Chondrocyte (in vitro differentiated cells): ENCODE measurements around the gene FAM83F. TPM values are rescaled to one million over a fixed set of nuclear protein-coding genes. Genes with fewer than 3 reads are reported as not detected.

Experiments used
- DNase-seq: peaks from one replicate; pipeline ENCODE4 v3.0.0; 2021; ENCODE audit warnings: mixed read lengths, low spot score
- H3K27ac Mint-ChIP-seq: one replicate; pipeline ENCODE4 v1.8.0; 2021; ENCODE audit warnings: mild to moderate bottlenecking, moderate library complexity, mixed read lengths; ENCODE audit not compliant: unreplicated experiment
- H3K27me3 Mint-ChIP-seq: 2 replicates; pipeline ENCODE4 v1.8.0; 2021; ENCODE audit warnings: low read depth, mixed read lengths
- H3K36me3 Mint-ChIP-seq: 2 replicates; pipeline ENCODE4 v1.8.0; 2021; ENCODE audit warnings: low read depth, mixed read lengths
- H3K4me1 Mint-ChIP-seq: 2 replicates; pipeline ENCODE4 v1.8.0; 2021; ENCODE audit warnings: low read depth, mild to moderate bottlenecking, mixed read lengths
- H3K4me3 Mint-ChIP-seq: one replicate; pipeline ENCODE4 v1.8.0; 2021; ENCODE audit warnings: mild to moderate bottlenecking, moderate library complexity, mixed read lengths; ENCODE audit not compliant: unreplicated experiment
- H3K9me3 Mint-ChIP-seq: 2 replicates; pipeline ENCODE4 v1.8.0; 2021; ENCODE audit warnings: low read depth, mixed read lengths
- CTCF ChIP-seq: fragments of 200-600 bp; sonication (generic); IDR thresholded peaks from 2 replicates; pipeline ENCODE4 v1.5.0; 2021; ENCODE audit warnings: antibody characterized with exemption, mild to moderate bottlenecking, moderate library complexity
- total RNA-seq: library from RNA; stranded (reverse); gene quantifications from 3 replicates; pipeline ENCODE4 v1.2.1, GENCODE V29; 2021

The FAM83F gene
- total RNA-seq, 1 donor from 2014 or later, result 0.22 TPM

- H3K27me3 Mint-ChIP-seq, result peaks cover 14% of the 10 kb centered on the region
- DNase-seq, result no peak
- TF ChIP-seq CTCF, result no peak
- H3K4me1 Mint-ChIP-seq, result peaks cover 6% of the 10 kb centered on the region
- H3K4me3 Mint-ChIP-seq, result no peak overlapping the region
- no peaks in the 10 kb centered on the region for H3K36me3 Mint-ChIP-seq
- no peaks in the 10 kb centered on the region for H3K9me3 Mint-ChIP-seq
- H3K27ac Mint-ChIP-seq, result no peak overlapping the region
Observed at GRCh38 chr22:39984006-39984405, 10.7 kb upstream of the FAM83F start.

- no peak for TF ChIP-seq CTCF
- H3K4me3 Mint-ChIP-seq, result no peak overlapping the region
- peaks cover 6% of the 10 kb centered on the region for H3K4me1 Mint-ChIP-seq
- no peak for DNase-seq
- H3K27ac Mint-ChIP-seq, result no peak overlapping the region
- no peaks in the 10 kb centered on the region for H3K36me3 Mint-ChIP-seq
- H3K9me3 Mint-ChIP-seq, result no peaks in the 10 kb centered on the region
- H3K27me3 Mint-ChIP-seq, result peaks cover 14% of the 10 kb centered on the region
Observed at GRCh38 chr22:39984746-39985145, 10.0 kb upstream of the FAM83F start.

- Mint-ChIP-seq H3K4me3 (no peak overlapping the region), H3K9me3 (no peaks in the 10 kb centered on the region), H3K36me3 (no peaks in the 10 kb centered on the region), H3K27me3 (peaks cover 11% of the 10 kb centered on the region), H3K4me1 (peaks cover 6% of the 10 kb centered on the region), H3K27ac (no peak overlapping the region)
- no peak for TF ChIP-seq CTCF
- no peak for DNase-seq
Observed at GRCh38 chr22:39985383-39986035, 9.2 kb upstream of the FAM83F start.

DNA sequence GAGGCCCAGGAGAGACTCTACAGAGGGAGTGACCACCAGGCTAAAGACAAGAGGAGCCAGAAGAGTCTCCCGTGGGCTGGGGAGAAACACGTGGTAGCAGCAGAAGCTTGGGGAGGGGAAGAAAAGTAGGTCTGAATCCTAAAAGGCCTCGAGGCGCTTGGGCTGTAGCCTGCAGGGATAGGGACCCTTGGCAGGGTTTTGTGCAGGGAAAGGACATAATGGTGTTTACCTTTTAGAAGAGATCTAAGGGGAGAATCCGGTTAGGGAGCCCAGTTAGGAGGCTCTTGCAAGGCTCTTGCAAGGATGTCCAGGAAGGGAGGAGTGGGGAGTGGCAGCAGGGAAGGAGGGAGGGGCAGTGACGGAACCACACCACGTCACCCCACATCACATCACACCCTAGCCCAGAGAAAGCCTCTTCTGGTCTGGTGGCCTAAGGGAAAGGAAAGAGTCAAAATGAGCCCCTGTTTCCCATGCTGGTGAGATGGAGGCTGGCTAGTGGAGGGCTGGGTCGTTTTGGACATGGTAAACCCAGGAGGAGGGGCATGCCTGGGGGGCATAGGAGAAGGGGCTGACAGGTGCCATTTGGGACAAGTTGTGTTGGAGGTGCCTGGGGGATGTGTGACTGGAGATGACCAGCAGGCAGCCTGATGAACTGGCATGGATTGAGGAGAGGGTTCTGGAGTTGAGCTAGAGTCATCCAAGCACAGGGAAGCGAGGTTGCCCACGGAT lies 6.2 kb upstream of the FAM83F start:
- Mint-ChIP-seq H3K4me3 (no peak overlapping the region), H3K27ac (no peak overlapping the region), H3K4me1 (peaks cover 6% of the 10 kb centered on the region), H3K27me3 (peaks cover 11% of the 10 kb centered on the region), H3K36me3 (no peaks in the 10 kb centered on the region), H3K9me3 (no peaks in the 10 kb centered on the region)
- TF ChIP-seq CTCF, result no peak
- no peak for DNase-seq

GRCh38 chr22:39989633-39990032 lies 5.1 kb upstream of the FAM83F start:
- Mint-ChIP-seq H3K4me3 (no peak overlapping the region), H3K27me3 (peaks cover 9% of the 10 kb centered on the region), H3K4me1 (peaks cover 6% of the 10 kb centered on the region), H3K9me3 (no peaks in the 10 kb centered on the region), H3K27ac (no peak overlapping the region), H3K36me3 (no peaks in the 10 kb centered on the region)
- TF ChIP-seq CTCF, result no peak
- no peak for DNase-seq
